Neural cell (in vitro differentiated cells): ENCODE data around the gene NDE1.

ENCODE experiments used
- TAF1 ChIP-seq: IDR thresholded peaks from 2 replicates; pipeline ENCODE4 v1.6.1; 2012; ENCODE audit warnings: low read depth
- TF ChIP-seq, protein P1 (sequence below): fragments of 450-650 bp; IDR thresholded peaks from 2 replicates; pipeline ENCODE4 v1.5.1; 2014; ENCODE audit warnings: antibody characterized with exemption, mild to moderate bottlenecking, moderate library complexity; ENCODE audit not compliant: poor library complexity, severe bottlenecking

GRCh38 chr16:15604460-15605440 lies 45.3 kb upstream of the NDE1 start:
- TF ChIP-seq, protein P1, sequence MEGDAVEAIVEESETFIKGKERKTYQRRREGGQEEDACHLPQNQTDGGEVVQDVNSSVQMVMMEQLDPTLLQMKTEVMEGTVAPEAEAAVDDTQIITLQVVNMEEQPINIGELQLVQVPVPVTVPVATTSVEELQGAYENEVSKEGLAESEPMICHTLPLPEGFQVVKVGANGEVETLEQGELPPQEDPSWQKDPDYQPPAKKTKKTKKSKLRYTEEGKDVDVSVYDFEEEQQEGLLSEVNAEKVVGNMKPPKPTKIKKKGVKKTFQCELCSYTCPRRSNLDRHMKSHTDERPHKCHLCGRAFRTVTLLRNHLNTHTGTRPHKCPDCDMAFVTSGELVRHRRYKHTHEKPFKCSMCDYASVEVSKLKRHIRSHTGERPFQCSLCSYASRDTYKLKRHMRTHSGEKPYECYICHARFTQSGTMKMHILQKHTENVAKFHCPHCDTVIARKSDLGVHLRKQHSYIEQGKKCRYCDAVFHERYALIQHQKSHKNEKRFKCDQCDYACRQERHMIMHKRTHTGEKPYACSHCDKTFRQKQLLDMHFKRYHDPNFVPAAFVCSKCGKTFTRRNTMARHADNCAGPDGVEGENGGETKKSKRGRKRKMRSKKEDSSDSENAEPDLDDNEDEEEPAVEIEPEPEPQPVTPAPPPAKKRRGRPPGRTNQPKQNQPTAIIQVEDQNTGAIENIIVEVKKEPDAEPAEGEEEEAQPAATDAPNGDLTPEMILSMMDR, result no peak
- TF ChIP-seq TAF1, result no peak
